Left kidney (tissue), 2 donors: ENCODE measurements around the gene RIMS3. TPM values are rescaled to one million over a fixed set of nuclear protein-coding genes. Genes with fewer than 3 reads are reported as not detected.
"Not testable (repeated sequence)": the region's sequence is repeated elsewhere in the genome, so short reads cannot be mapped to it uniquely, and the experiment has no call there.

Experiments
- DNase-seq: peaks from one replicate; pipeline ENCODE4 v3.0.0-alpha.2; 2013
- polyA plus RNA-seq: library from polyadenylated mRNA; unstranded; fragments of 120-200 nt; gene quantifications from one replicate; pipeline ENCODE4 v1.2.1, GENCODE V29; 2013; ENCODE audit not compliant: insufficient read length

RIMS3 gene
- polyA plus RNA-seq, 1 donor, result 1.9 TPM

DNA sequence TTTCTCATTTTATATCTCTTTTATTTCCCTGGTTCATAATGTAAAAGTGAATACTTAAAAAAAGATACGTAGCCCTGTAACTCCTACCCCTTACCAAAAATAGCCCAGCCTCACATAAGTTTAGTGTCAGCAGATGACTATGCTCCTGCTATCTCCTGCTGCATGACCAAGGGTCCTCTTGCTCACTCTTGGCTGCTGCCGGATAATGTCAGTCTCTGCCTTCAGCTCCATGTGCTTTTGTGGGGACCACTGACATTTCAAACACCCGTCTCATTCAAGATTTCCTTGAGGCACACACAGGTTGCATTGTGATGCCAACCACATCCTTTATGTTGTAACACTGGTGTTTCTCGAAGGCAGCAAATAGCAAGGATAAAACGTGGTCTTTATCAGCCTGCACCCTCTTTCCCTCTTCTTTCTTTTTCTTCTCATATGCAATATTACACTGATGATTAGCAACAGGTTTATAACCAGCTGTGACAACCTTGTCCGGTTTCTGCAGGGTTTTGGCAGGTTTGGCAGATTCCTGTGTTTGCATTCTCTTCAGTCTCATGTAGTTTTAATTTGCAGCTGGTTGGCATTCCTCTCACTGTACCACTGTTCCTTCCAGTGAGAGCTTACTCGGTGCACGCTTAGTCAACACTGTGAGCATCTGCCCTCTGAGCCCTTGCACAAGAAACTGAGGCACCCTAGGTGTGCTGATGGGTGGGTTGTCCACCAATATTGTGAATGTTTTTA, 71.9 kb downstream of the RIMS3 start:
- DNase-seq, result no peak

DNA sequence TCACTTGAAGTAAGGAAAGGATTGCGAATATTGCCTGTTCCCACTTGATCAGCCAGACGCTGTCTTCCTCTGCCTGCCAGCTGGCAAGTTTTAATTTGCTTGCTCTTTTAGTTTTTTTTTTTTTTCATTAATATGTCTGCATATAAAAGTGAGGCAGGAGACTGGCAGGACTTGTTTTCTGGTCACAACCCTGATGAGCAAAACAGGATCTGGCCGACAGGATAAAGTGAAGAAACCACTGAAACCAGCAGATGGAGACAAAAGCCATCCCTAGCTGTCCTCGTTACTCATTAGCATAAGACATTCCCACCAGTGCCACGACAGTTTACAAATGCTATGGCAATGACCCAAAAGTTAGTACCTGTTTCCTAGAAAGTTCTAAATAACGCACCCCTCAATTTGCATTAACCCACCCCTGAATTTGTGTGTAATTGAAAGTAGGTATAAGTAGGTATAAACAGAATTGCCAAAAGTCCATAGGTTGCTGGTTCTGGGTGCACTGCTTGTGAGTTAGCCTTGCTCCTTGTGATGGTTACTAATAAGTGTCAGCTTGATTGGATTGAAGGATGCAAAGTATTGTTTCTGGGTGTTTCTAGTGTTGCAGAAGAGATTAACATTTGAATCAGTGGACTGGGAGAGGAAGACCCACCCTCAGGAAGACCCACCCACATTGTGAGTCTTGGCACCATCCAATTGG, 73.2 kb downstream of the RIMS3 start:
- DNase-seq, result no peak

DNA sequence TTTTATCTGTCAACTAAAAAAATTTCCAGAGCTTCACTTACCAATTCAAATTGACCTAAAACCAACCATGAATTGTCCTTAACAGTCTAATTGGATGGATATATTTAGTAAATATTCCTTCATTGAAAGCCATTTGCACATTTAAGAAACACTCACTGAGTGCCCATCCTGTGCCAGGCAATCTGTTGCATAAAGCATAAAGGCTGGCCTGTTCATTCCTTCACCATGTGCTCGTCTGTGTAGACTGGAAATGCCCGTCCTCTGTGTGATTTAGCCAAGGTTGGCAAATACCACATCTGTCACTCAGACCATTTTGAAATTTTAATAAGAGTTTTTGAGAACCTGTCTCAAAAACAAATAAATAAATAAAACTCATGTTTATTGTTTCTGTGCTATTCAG, 76.9 kb downstream of the RIMS3 start:
- no peak for DNase-seq

DNA sequence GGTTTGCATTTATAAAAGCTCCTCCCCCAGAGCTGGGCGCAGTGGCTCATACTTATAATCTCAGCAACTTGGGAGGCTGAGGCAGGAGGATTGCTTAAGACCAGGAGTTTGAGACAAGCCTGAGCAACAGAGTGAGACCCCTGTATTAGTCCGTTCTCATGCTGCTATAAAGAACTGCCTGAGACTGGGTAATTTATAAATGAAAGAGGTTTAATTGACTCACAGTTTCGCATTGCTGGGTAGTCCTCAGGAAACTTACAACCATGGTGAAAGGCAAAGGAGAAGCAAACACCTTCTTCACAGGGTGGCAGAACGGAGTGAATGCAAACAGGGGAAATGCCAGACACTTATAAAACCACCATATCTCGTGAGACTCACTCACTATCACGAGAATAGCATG, 81.5 kb downstream of the RIMS3 start:
- no peak for DNase-seq

- DNase-seq, result no peak
These were observed 83.4 kb downstream of the RIMS3 start for GRCh38 chr1:40582116-40582515.

DNA sequence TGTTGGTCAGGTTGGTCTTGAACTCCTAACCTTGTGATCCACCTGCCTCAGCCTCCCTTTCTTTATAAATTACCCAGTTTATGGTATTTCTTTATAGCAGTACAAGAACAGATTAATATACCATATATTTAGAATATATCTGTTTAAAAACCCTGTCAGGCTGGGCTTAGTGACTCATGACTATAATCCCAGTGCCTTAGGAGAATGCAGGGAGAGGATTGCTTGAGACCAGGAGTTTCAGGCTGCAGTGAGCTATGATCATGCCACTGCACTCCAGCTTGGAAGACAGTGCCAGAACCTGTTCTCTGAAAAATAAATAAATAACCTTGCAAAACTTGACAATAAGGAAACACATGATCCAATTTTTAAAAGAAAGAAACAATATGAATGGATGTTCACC, 90.1 kb downstream of the RIMS3 start:
- DNase-seq, result no peak

- not testable (repeated sequence) for DNase-seq
These were observed 90.7 kb downstream of the RIMS3 start for GRCh38 chr1:40574805-40575204.

Other genes starting within 250 kb of the RIMS3 start
- 7.8 TPM for gene ZFP69B, start 215.2 kb downstream of the RIMS3 start, polyA plus RNA-seq
- 10.0 TPM for gene ZFP69, start 188.4 kb downstream of the RIMS3 start, polyA plus RNA-seq
- 14.3 TPM for gene EXO5, start 156.9 kb downstream of the RIMS3 start, polyA plus RNA-seq
- 17.2 TPM for gene ZNF684, start 134.0 kb downstream of the RIMS3 start, polyA plus RNA-seq
- gene NFYC, start 26.0 kb upstream of the RIMS3 start, polyA plus RNA-seq, result 111 TPM
- gene KCNQ4, start 118.1 kb upstream of the RIMS3 start, polyA plus RNA-seq, result 2.0 TPM
- 2.4 TPM for gene CITED4, start 196.7 kb upstream of the RIMS3 start, polyA plus RNA-seq